Activated CD8-positive, alpha-beta memory T cell treated with anti-CD3 and anti-CD28 coated beads for 48 hours (primary cell): ENCODE results near the gene PREX1.

ENCODE experiments used
- DNase-seq, 3 experiments: peaks; one replicate each; pipeline ENCODE4 v3.0.0-alpha.2; 2020; ENCODE audit warnings: low read depth in 2 of 3, low spot score in 2 of 3

The PREX1 gene

GRCh38 chr20:48626938-48627736 lies 200.7 kb downstream of the PREX1 start:
- DNase-seq: no peak

- no peak for DNase-seq
Measured at GRCh38 chr20:48626226-48626937, 201.4 kb downstream of the PREX1 start.

GRCh38 chr20:48625136-48625900 lies 202.5 kb downstream of the PREX1 start:
- DNase-seq: no peak

GRCh38 chr20:48624315-48625020 lies 203.3 kb downstream of the PREX1 start:
- no peak for DNase-seq

- DNase-seq: no peak
Measured at GRCh38 chr20:48623906-48624265, 203.9 kb downstream of the PREX1 start.

GRCh38 chr20:48623176-48623905 lies 204.5 kb downstream of the PREX1 start:
- no peak for DNase-seq

- DNase-seq: no peak
Measured at GRCh38 chr20:48622421-48622820, 205.4 kb downstream of the PREX1 start.

GRCh38 chr20:48621376-48622078 lies 206.3 kb downstream of the PREX1 start:
- no peak for DNase-seq

GRCh38 chr20:48620507-48621375 lies 207.1 kb downstream of the PREX1 start:
- DNase-seq: peak; percentile 46 to 71 (median 64)

GRCh38 chr20:48620154-48620506 lies 207.7 kb downstream of the PREX1 start:
- DNase-seq: no peak

- no peak for DNase-seq
Measured at GRCh38 chr20:48619126-48620101, 208.4 kb downstream of the PREX1 start.

- no peak for DNase-seq
Measured at GRCh38 chr20:48618631-48619030, 209.2 kb downstream of the PREX1 start.

GRCh38 chr20:48618052-48618451 lies 209.7 kb downstream of the PREX1 start:
- no peak for DNase-seq

GRCh38 chr20:48617481-48617880 lies 210.3 kb downstream of the PREX1 start:
- DNase-seq: no peak

GRCh38 chr20:48616481-48616880 lies 211.3 kb downstream of the PREX1 start:
- no peak for DNase-seq

GRCh38 chr20:48615871-48616270 lies 211.9 kb downstream of the PREX1 start:
- DNase-seq: no peak

GRCh38 chr20:48614593-48615274 lies 213.1 kb downstream of the PREX1 start:
- DNase-seq: no peak
